ENCODE results near the gene RPL15.

RPL15 gene

GRCh38 chr3:23942546-23942945 is 25.6 kb downstream of the RPL15 start:
- no peak overlapping the region for H3K4me3 ChIP-seq (ENCODE audit: control insufficient read depth, low read depth, low read length)

GRCh38 chr3:23944007-23944783 is 27.3 kb downstream of the RPL15 start:
- DNase-seq (ENCODE audit: low read depth), result no peak
- TF ChIP-seq CTCF (conservative IDR thresholded peaks at IDR 0.05; ENCODE audit: control insufficient read depth, insufficient read depth, low read depth, low read length), result no peak
- peak overlapping the region; percentile 79 for H3K4me3 ChIP-seq (ENCODE audit: control insufficient read depth, low read depth, low read length)

More at GRCh38 chr3:23942546-23942945, 25.6 kb downstream of the RPL15 start:
- no peak for TF ChIP-seq CTCF (conservative IDR thresholded peaks at IDR 0.05; ENCODE audit: control insufficient read depth, insufficient read depth, low read depth, low read length)
- no peak for DNase-seq (ENCODE audit: low read depth)

- peak within 1 kb of the TSS; percentile 79 for H3K4me3 ChIP-seq (ENCODE audit: control insufficient read depth, low read depth, low read length)
- no peak for TF ChIP-seq CTCF (conservative IDR thresholded peaks at IDR 0.05; ENCODE audit: control insufficient read depth, insufficient read depth, low read depth, low read length)
- DNase-seq (ENCODE audit: low read depth), result peak; percentile 67
Observed at GRCh38 chr3:23944861-23945662, 28.1 kb downstream of the RPL15 start, which contains the start of gene NR1D2. NR1D2 (plus strand) TSS chr3:23945286; CDS start chr3:23945579, 293 bp downstream.

GRCh38 chr3:23945663-23945912 is 28.7 kb downstream of the RPL15 start:
- DNase-seq (ENCODE audit: low read depth), result no peak
- no peak for TF ChIP-seq CTCF (conservative IDR thresholded peaks at IDR 0.05; ENCODE audit: control insufficient read depth, insufficient read depth, low read depth, low read length)
- peak overlapping the region; percentile 44 for H3K4me3 ChIP-seq (ENCODE audit: control insufficient read depth, low read depth, low read length)

- peak overlapping the region; percentile 74 for H3K4me3 ChIP-seq (ENCODE audit: control insufficient read depth, low read depth, low read length)
- TF ChIP-seq CTCF (conservative IDR thresholded peaks at IDR 0.05; ENCODE audit: control insufficient read depth, insufficient read depth, low read depth, low read length), result no peak
Observed at GRCh38 chr3:23945913-23946687, 29.2 kb downstream of the RPL15 start.

GRCh38 chr3:23948761-23949160 is 31.8 kb downstream of the RPL15 start:
- TF ChIP-seq CTCF (conservative IDR thresholded peaks at IDR 0.05; ENCODE audit: control insufficient read depth, insufficient read depth, low read depth, low read length), result no peak
- H3K4me3 ChIP-seq (ENCODE audit: control insufficient read depth, low read depth, low read length), result no peak overlapping the region
- peak; percentile 57 for DNase-seq (ENCODE audit: low read depth)

More at GRCh38 chr3:23945913-23946687, 29.2 kb downstream of the RPL15 start:
- DNase-seq (ENCODE audit: low read depth), result peak; percentile 92
